HepG2 (cell line): Measurements from ENCODE around the gene HAT1. TPM values are rescaled to one million over a fixed set of nuclear protein-coding genes. Genes with fewer than 3 reads are reported as not detected.

Source experiments
- BRD4 ChIP-seq: sonication (generic); formaldehyde crosslinking; IDR thresholded peaks from 2 replicates; pipeline ENCODE4 v1.4.0; 2020; ENCODE audit warnings: missing genetic modification reagents
- DNMT3B ChIP-seq: conservative IDR thresholded peaks from 2 replicates; pipeline ENCODE4 v1.6.1; 2016; ENCODE audit warnings: missing biosample characterization, control low read depth
- FOXK1 ChIP-seq: sonication (generic); formaldehyde crosslinking; IDR thresholded peaks from 2 replicates; pipeline ENCODE4 v1.4.0; 2020; ENCODE audit warnings: low read depth, missing genetic modification reagents, borderline replicate concordance
- FUBP1 ChIP-seq: sonication (generic); formaldehyde crosslinking; IDR thresholded peaks from 2 replicates; pipeline ENCODE4 v1.5.1; 2020; ENCODE audit warnings: missing genetic modification reagents, mild to moderate bottlenecking, borderline replicate concordance
- HIC2 ChIP-seq: sonication (generic); formaldehyde crosslinking; IDR thresholded peaks from 2 replicates; pipeline ENCODE4 v1.9.0; 2022; ENCODE audit warnings: low read depth, missing genetic modification reagents
- KLF16 ChIP-seq, 2 experiments: sonication (generic) in 1 of 2; formaldehyde crosslinking in 1 of 2; IDR thresholded peaks; 2 replicates each; pipeline versions ENCODE4 v1.6.1 to v1.8.0; 2016 to 2023; ENCODE audit warnings: missing genetic modification reagents in 2 of 2, missing compliant biosample characterization in 1 of 2
- MXD3 ChIP-seq: IDR thresholded peaks from 2 replicates; pipeline ENCODE4 v1.6.1; 2016; ENCODE audit warnings: mild to moderate bottlenecking, missing biosample characterization, missing genetic modification reagents
- MZF1 ChIP-seq: sonication (generic); formaldehyde crosslinking; IDR thresholded peaks from 2 replicates; pipeline ENCODE4 v1.8.1; 2023; ENCODE audit warnings: mild to moderate bottlenecking, missing genetic modification reagents, borderline replicate concordance
- NFRKB ChIP-seq: fragments of 450-650 bp; IDR thresholded peaks from 2 replicates; pipeline ENCODE4 v1.6.1; 2017
- RAD21 ChIP-seq: fragments of 450-650 bp; formaldehyde crosslinking; IDR thresholded peaks from 2 replicates; pipeline ENCODE4 v1.5.0; 2020; ENCODE audit warnings: mild to moderate bottlenecking
- TCF7 ChIP-seq: sonication (generic); IDR thresholded peaks from 2 replicates; pipeline ENCODE4 v1.6.1; 2016; ENCODE audit warnings: antibody characterized with exemption, low read depth
- TOE1 ChIP-seq: sonication (generic); formaldehyde crosslinking; IDR thresholded peaks from 2 replicates; pipeline ENCODE4 v1.4.0; 2020; ENCODE audit warnings: mild to moderate bottlenecking, missing genetic modification reagents
- XRCC5 ChIP-seq: fragments of 200-400 bp; formaldehyde crosslinking; optimal IDR thresholded peaks from 2 replicates; pipeline ENCODE3; 2017; ENCODE audit warnings: mild to moderate bottlenecking, low read length
- ZNF274 ChIP-seq: sonication (generic); formaldehyde crosslinking; IDR thresholded peaks from 2 replicates; pipeline ENCODE4 v1.5.1; 2020; ENCODE audit warnings: mild to moderate bottlenecking, missing genetic modification reagents
- ZNF3 ChIP-seq: IDR thresholded peaks from 2 replicates; pipeline ENCODE4 v1.7.0; 2017; ENCODE audit warnings: inconsistent platforms
- ZNF567 ChIP-seq: sonication (generic); formaldehyde crosslinking; IDR thresholded peaks from 2 replicates; pipeline ENCODE4 v1.8.1; 2023; ENCODE audit warnings: mild to moderate bottlenecking, missing genetic modification reagents, borderline replicate concordance
- ZNF737 ChIP-seq: sonication (generic); formaldehyde crosslinking; IDR thresholded peaks from 2 replicates; pipeline ENCODE4 v1.5.0; 2020; ENCODE audit warnings: missing genetic modification reagents, mild to moderate bottlenecking, borderline replicate concordance
- ZNF776 ChIP-seq: sonication (generic); formaldehyde crosslinking; IDR thresholded peaks from 2 replicates; pipeline ENCODE4 v1.4.0; 2020; ENCODE audit warnings: mild to moderate bottlenecking, missing genetic modification reagents
- polyA plus RNA-seq, 8 experiments: library from polyadenylated mRNA; depleted of rRNA in 3 of 8; stranded (reverse) in 7 of 8; unstranded in 1 of 8; fragments of >200 nt; fragmentation: Illumina TruSeq in 4 of 8; extraction: Trizol in 4 of 8; gene quantifications; 2 replicates each; pipeline versions ENCODE4 v1.2.1 to v1.2.3, GENCODE V29; 2011 to 2016; ENCODE audit warnings: low read depth in 4 of 8, missing spikeins in 1 of 8, mixed read lengths in 1 of 8; ENCODE audit not compliant: insufficient read depth in 1 of 8
- total RNA-seq, 5 experiments: library from RNA; depleted of rRNA; stranded (reverse); fragments of >200 nt; fragmentation: Illumina TruSeq; extraction: Trizol; gene quantifications; 2 replicates each; pipeline ENCODE4 v1.2.3, GENCODE V29; 2016; ENCODE audit warnings: low read depth in 1 of 5
- TF ChIP-seq, protein P1 (sequence below): sonication (generic); formaldehyde crosslinking; IDR thresholded peaks from 2 replicates; pipeline ENCODE4 v1.8.0; 2022; ENCODE audit warnings: mild to moderate bottlenecking, missing genetic modification reagents, moderate library complexity
- TF ChIP-seq, protein P2 (sequence below): sonication (generic); formaldehyde crosslinking; conservative IDR thresholded peaks from 2 replicates; pipeline ENCODE4 v1.4.0; 2020; ENCODE audit warnings: missing genetic modification reagents
- TF ChIP-seq, protein P3 (sequence below): sonication (generic); formaldehyde crosslinking; conservative IDR thresholded peaks from 2 replicates; pipeline ENCODE4 v1.8.0; 2022; ENCODE audit warnings: mild to moderate bottlenecking, moderate library complexity, missing genetic modification reagents
- TF ChIP-seq, protein P4 (sequence below): IDR thresholded peaks from 2 replicates; pipeline ENCODE4 v1.6.1; 2016; ENCODE audit warnings: low read depth, borderline replicate concordance

Gene HAT1
- total and polyA plus RNA-seq, 2 of the 13 experiments (the other 11 are each of a cell fraction or from before 2014, with no cell fraction given), result 45.4 to 119 TPM

GRCh38 chr2:171893824-171894611 lies 28.2 kb upstream of the HAT1 start, which contains the start of gene SLC25A12 (continued):
- TF ChIP-seq FUBP1 (CRISPR knock-in tag), result no peak
- TF ChIP-seq, protein P1, sequence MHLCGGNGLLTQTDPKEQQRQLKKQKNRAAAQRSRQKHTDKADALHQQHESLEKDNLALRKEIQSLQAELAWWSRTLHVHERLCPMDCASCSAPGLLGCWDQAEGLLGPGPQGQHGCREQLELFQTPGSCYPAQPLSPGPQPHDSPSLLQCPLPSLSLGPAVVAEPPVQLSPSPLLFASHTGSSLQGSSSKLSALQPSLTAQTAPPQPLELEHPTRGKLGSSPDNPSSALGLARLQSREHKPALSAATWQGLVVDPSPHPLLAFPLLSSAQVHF (CRISPR knock-in tag), result no peak
- TF ChIP-seq, protein P2, sequence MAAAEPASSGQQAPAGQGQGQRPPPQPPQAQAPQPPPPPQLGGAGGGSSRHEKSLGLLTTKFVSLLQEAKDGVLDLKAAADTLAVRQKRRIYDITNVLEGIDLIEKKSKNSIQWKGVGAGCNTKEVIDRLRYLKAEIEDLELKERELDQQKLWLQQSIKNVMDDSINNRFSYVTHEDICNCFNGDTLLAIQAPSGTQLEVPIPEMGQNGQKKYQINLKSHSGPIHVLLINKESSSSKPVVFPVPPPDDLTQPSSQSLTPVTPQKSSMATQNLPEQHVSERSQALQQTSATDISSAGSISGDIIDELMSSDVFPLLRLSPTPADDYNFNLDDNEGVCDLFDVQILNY, result no peak
- no peak for TF ChIP-seq NFRKB
- no peak for TF ChIP-seq DNMT3B
- no peak for TF ChIP-seq BRD4
- TF ChIP-seq RAD21 (CRISPR knock-in tag), result peak; percentile 61
- TF ChIP-seq, protein P3, sequence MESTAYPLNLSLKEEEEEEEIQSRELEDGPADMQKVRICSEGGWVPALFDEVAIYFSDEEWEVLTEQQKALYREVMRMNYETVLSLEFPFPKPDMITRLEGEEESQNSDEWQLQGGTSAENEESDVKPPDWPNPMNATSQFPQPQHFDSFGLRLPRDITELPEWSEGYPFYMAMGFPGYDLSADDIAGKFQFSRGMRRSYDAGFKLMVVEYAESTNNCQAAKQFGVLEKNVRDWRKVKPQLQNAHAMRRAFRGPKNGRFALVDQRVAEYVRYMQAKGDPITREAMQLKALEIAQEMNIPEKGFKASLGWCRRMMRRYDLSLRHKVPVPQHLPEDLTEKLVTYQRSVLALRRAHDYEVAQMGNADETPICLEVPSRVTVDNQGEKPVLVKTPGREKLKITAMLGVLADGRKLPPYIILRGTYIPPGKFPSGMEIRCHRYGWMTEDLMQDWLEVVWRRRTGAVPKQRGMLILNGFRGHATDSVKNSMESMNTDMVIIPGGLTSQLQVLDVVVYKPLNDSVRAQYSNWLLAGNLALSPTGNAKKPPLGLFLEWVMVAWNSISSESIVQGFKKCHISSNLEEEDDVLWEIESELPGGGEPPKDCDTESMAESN (CRISPR knock-in tag), result no peak
- no peak for TF ChIP-seq ZNF737 (CRISPR knock-in tag)
- TF ChIP-seq ZNF3 (CRISPR knock-in tag), result no peak
- peak; percentile 89 for TF ChIP-seq MXD3 (CRISPR knock-in tag)
- TF ChIP-seq TCF7, result no peak
- peak in 1 of 2 experiments; percentile 69; a peak in 1 of 4 replicates for TF ChIP-seq KLF16 (CRISPR knock-in tag; IDR thresholded peaks at IDR 0.05)
- no peak for TF ChIP-seq ZNF776 (CRISPR knock-in tag)
- TF ChIP-seq ZNF567 (CRISPR knock-in tag), result peak; percentile 22; the same call in 1 of the 2 replicates
- TF ChIP-seq, protein P4, sequence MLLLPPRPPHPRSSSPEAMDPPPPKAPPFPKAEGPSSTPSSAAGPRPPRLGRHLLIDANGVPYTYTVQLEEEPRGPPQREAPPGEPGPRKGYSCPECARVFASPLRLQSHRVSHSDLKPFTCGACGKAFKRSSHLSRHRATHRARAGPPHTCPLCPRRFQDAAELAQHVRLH, result peak; percentile 29; the same call in 1 of the 2 replicates
- TF ChIP-seq XRCC5, result peak; percentile 42
- no peak for TF ChIP-seq MZF1
- no peak for TF ChIP-seq TOE1 (CRISPR knock-in tag)
- no peak; the same call in none of the 2 replicates for TF ChIP-seq HIC2 (CRISPR knock-in tag)
- TF ChIP-seq ZNF274 (CRISPR knock-in tag), result peak; percentile 89
- no peak; the same call in 1 of the 2 replicates for TF ChIP-seq FOXK1 (CRISPR knock-in tag)
